LNCAP (cell line): ENCODE measurements around the gene ACSM5.
"Not testable (repeated sequence)": the region's sequence is repeated elsewhere in the genome, so short reads cannot be mapped to it uniquely, and the experiment has no call there.

ENCODE experiments used
- TF ChIP-seq, protein P1 (sequence below): fragments of 450-650 bp; IDR thresholded peaks from 2 replicates; pipeline ENCODE4 v1.5.1; 2017; ENCODE audit warnings: mild to moderate bottlenecking

The ACSM5 gene

DNA sequence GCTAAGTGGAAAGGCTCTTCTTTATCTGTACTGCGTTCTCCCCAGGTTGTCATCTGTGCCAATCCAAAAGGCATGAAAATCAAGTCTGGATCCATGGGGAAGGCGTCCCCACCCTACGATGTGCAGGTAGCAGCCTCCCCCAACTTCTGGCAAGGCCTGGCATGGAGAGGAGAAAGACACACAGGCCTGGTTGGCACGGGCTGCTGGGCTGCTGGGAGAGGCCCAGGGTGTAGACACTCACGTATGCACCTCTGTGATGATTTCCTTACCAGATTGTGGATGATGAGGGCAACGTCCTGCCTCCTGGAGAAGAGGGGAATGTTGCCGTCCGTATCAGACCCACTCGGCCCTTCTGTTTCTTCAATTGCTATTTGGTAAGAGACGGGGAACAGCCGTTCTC lies 21.6 kb downstream of the ACSM5 start:
- TF ChIP-seq, protein P1, sequence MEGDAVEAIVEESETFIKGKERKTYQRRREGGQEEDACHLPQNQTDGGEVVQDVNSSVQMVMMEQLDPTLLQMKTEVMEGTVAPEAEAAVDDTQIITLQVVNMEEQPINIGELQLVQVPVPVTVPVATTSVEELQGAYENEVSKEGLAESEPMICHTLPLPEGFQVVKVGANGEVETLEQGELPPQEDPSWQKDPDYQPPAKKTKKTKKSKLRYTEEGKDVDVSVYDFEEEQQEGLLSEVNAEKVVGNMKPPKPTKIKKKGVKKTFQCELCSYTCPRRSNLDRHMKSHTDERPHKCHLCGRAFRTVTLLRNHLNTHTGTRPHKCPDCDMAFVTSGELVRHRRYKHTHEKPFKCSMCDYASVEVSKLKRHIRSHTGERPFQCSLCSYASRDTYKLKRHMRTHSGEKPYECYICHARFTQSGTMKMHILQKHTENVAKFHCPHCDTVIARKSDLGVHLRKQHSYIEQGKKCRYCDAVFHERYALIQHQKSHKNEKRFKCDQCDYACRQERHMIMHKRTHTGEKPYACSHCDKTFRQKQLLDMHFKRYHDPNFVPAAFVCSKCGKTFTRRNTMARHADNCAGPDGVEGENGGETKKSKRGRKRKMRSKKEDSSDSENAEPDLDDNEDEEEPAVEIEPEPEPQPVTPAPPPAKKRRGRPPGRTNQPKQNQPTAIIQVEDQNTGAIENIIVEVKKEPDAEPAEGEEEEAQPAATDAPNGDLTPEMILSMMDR, result no peak

GRCh38 chr16:20441191-20441590 lies 31.9 kb downstream of the ACSM5 start:
- TF ChIP-seq, protein P1, result no peak

- TF ChIP-seq, protein P1, result not testable (repeated sequence)
These were observed 42.0 kb downstream of the ACSM5 start, which contains the start of gene ACSM2A for GRCh38 chr16:20451364-20451763. ACSM2A (plus strand) TSS chr16:20451521; CDS start chr16:20460115, 8,594 bp downstream.

GRCh38 chr16:20484726-20485125 lies 75.4 kb downstream of the ACSM5 start:
- TF ChIP-seq, protein P1, result no peak

DNA sequence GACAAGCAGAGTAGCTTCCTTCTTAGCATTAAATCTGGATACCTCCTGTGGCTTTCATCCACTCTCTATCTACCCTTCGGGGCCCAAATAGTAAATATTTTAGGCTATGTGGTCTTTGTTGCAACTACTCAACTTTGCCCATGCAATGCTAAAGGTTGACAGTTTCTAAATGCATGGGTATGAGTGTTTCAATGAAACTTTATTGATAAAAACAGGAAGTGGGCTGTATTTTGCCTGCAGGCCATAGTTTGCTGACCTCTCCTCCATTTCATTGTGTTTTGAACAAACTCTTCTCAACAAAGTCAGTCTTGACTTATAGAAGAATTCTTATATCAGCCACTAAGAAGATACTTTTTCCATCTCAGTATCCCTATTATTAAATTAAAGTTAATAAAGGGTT lies 76.1 kb downstream of the ACSM5 start:
- TF ChIP-seq, protein P1, result no peak
